ENCODE data around the gene ATP11A. TPM values are rescaled to one million over a fixed set of nuclear protein-coding genes. Genes with fewer than 3 reads are reported as not detected.

The ATP11A gene
- total RNA-seq, 1 experiment from 2014 or later = 9.4 TPM

- no peak overlapping the region for H3K4me3 ChIP-seq (ENCODE audit: low read depth, low read length, poor library complexity, severe bottlenecking)
- H3K9me3 ChIP-seq (ENCODE audit: low read depth, low read length, poor library complexity, severe bottlenecking) = no peaks in the 10 kb centered on the region
- no peaks in the 10 kb centered on the region for H3K36me3 ChIP-seq (ENCODE audit: insufficient read depth, low read length, poor library complexity, severe bottlenecking)
- intact Hi-C loops (cut with micrococcal nuclease; ENCODE audit: unreplicated experiment) = no loop called here
- TF ChIP-seq EZH2 (IDR thresholded peaks at IDR 0.05; ENCODE audit: borderline replicate concordance, low read depth, low read length, poor library complexity, severe bottlenecking) (no peak), CTCF (conservative IDR thresholded peaks at IDR 0.05; ENCODE audit: low read depth, low read length) (no peak)
- POLR2A ChIA-PET (ENCODE audit: low non-redundant PET) = no interaction called here
- no peak overlapping the region for H3K27ac ChIP-seq (ENCODE audit: low read depth, low read length, poor library complexity, severe bottlenecking)
- H3K4me1 ChIP-seq (ENCODE audit: insufficient read depth, low read length, poor library complexity, severe bottlenecking) = no peaks in the 10 kb centered on the region
- BruUV-seq (replicated peaks) = no TSS peak
- DNase-seq (ENCODE audit: low spot score) = no peak
- no peaks in the 10 kb centered on the region for H3K27me3 ChIP-seq (replicated peaks; ENCODE audit: insufficient read depth, low read depth, low read length, poor library complexity)
- CTCF ChIA-PET = no interaction called here
These were observed 37.7 kb downstream of the ATP11A start for GRCh38 chr13:112727581-112727980.

DNA sequence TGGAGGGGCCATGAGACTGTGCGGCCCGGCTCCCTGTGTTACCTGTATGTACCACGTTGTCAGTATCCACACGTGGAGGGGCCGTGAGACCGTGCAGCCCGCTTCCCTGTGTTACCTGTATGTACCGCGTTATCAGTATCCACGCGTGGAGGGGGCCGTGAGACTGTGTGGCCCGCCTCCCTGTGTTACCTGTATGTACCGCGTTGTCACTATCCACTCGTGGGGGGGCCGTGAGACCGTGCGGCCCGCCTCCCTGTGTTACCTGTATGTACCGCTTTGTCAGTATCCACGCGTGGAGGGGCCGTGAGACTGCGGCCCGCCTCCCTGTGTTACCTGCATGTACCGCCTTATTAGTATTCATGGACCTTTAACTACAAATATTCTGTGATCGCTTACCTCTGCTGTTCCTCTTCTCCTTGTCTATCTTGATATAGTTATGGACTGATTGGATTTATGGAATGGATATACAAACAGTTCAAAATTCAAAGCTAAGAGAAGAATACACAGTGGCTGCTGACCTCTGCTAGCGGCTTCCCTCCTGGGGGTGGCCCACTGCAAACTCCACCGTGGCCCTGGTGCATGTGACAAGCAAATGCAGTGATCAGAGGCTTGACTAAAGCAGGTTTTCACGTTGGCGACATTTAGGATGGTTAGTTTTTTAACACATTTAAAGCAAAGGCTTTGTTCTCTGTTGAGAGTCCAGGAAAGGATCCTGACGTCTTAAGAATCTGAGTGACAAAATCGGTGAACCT is 38.7 kb downstream of the ATP11A start:
- no peaks in the 10 kb centered on the region for H3K9me3 ChIP-seq (ENCODE audit: low read depth, low read length, poor library complexity, severe bottlenecking)
- H3K4me1 ChIP-seq (ENCODE audit: insufficient read depth, low read length, poor library complexity, severe bottlenecking) = no peaks in the 10 kb centered on the region
- H3K36me3 ChIP-seq (ENCODE audit: insufficient read depth, low read length, poor library complexity, severe bottlenecking) = no peaks in the 10 kb centered on the region
- no peak overlapping the region for H3K4me3 ChIP-seq (ENCODE audit: low read depth, low read length, poor library complexity, severe bottlenecking)
- CTCF ChIA-PET = no interaction called here
- DNase-seq (ENCODE audit: low spot score) = no peak
- BruUV-seq (replicated peaks) = no TSS peak
- no peak for TF ChIP-seq CTCF (conservative IDR thresholded peaks at IDR 0.05; ENCODE audit: low read depth, low read length)
- no peak for TF ChIP-seq EZH2 (IDR thresholded peaks at IDR 0.05; ENCODE audit: borderline replicate concordance, low read depth, low read length, poor library complexity, severe bottlenecking)
- POLR2A ChIA-PET (ENCODE audit: low non-redundant PET) = no interaction called here
- intact Hi-C loops (cut with micrococcal nuclease; ENCODE audit: unreplicated experiment) = no loop called here
- no peak overlapping the region for H3K27ac ChIP-seq (ENCODE audit: low read depth, low read length, poor library complexity, severe bottlenecking)
- H3K27me3 ChIP-seq (replicated peaks; ENCODE audit: insufficient read depth, low read depth, low read length, poor library complexity) = no peaks in the 10 kb centered on the region

GRCh38 chr13:112729408-112729807 is 39.6 kb downstream of the ATP11A start:
- no peak for DNase-seq (ENCODE audit: low spot score)
- POLR2A ChIA-PET (ENCODE audit: low non-redundant PET) = no interaction called here
- no peaks in the 10 kb centered on the region for H3K27me3 ChIP-seq (replicated peaks; ENCODE audit: insufficient read depth, low read depth, low read length, poor library complexity)
- intact Hi-C loops (cut with micrococcal nuclease; ENCODE audit: unreplicated experiment) = no loop called here
- no peak overlapping the region for H3K4me3 ChIP-seq (ENCODE audit: low read depth, low read length, poor library complexity, severe bottlenecking)
- TF ChIP-seq CTCF (conservative IDR thresholded peaks at IDR 0.05; ENCODE audit: low read depth, low read length) (no peak), EZH2 (IDR thresholded peaks at IDR 0.05; ENCODE audit: borderline replicate concordance, low read depth, low read length, poor library complexity, severe bottlenecking) (no peak)
- no TSS peak for BruUV-seq (replicated peaks)
- no peaks in the 10 kb centered on the region for H3K9me3 ChIP-seq (ENCODE audit: low read depth, low read length, poor library complexity, severe bottlenecking)
- H3K36me3 ChIP-seq (ENCODE audit: insufficient read depth, low read length, poor library complexity, severe bottlenecking) = no peaks in the 10 kb centered on the region
- H3K27ac ChIP-seq (ENCODE audit: low read depth, low read length, poor library complexity, severe bottlenecking) = no peak overlapping the region
- CTCF ChIA-PET = no interaction called here
- no peaks in the 10 kb centered on the region for H3K4me1 ChIP-seq (ENCODE audit: insufficient read depth, low read length, poor library complexity, severe bottlenecking)
